GM12878 (cell line): ENCODE data around the gene DNMT3A. TPM values are rescaled to one million over a fixed set of nuclear protein-coding genes. Genes with fewer than 3 reads are reported as not detected.

Experiments used
- CBFB ChIP-seq: IDR thresholded peaks from 2 replicates; pipeline ENCODE4 v1.6.1; 2016; ENCODE audit warnings: antibody characterized with exemption, low read depth
- CHD2 ChIP-seq: IDR thresholded peaks from 2 replicates; pipeline ENCODE4 v1.6.1; 2011; ENCODE audit warnings: low read depth, low read length, improper control_type of control experiment, borderline replicate concordance
- IRF3 ChIP-seq: fragments of 450-650 bp; IDR thresholded peaks from 2 replicates; pipeline ENCODE4 v1.6.1; 2014; ENCODE audit warnings: mild to moderate bottlenecking
- IRF4 ChIP-seq: IDR thresholded peaks from 2 replicates; pipeline ENCODE4 v1.6.1; 2011; ENCODE audit warnings: low read depth, low read length
- JUND ChIP-seq: IDR thresholded peaks from 2 replicates; pipeline ENCODE4 v1.6.1; 2012; ENCODE audit warnings: low read depth, mild to moderate bottlenecking, low read length, improper control_type of control experiment, moderate library complexity
- LARP7 ChIP-seq: fragments of 450-650 bp; IDR thresholded peaks from 2 replicates; pipeline ENCODE4 v1.6.1; 2017; ENCODE audit warnings: mild to moderate bottlenecking
- MEF2A ChIP-seq: IDR thresholded peaks from 2 replicates; pipeline ENCODE4 v1.6.1; 2011; ENCODE audit warnings: low read depth, mild to moderate bottlenecking, low read length, moderate library complexity; ENCODE audit not compliant: insufficient read depth
- MXI1 ChIP-seq: fragments of 150-350 bp; IDR thresholded peaks from 2 replicates; pipeline ENCODE4 v1.6.1; 2011; ENCODE audit warnings: low read depth, mild to moderate bottlenecking, inconsistent platforms, low read length, improper control_type of control experiment
- NBN ChIP-seq: fragments of 450-650 bp; IDR thresholded peaks from 2 replicates; pipeline ENCODE4 v1.6.1; 2016
- NFXL1 ChIP-seq: fragments of 450-650 bp; IDR thresholded peaks from 2 replicates; pipeline ENCODE4 v1.6.1; 2017; ENCODE audit warnings: antibody characterized with exemption, mild to moderate bottlenecking, borderline replicate concordance
- NR2C1 ChIP-seq: fragments of 450-650 bp; IDR thresholded peaks from 2 replicates; pipeline ENCODE4 v1.6.1; 2017; ENCODE audit warnings: antibody characterized with exemption, mild to moderate bottlenecking, moderate library complexity
- POLR2A ChIP-seq: IDR thresholded peaks from 2 replicates; pipeline ENCODE4 v1.6.1; 2011; ENCODE audit warnings: low read depth, mild to moderate bottlenecking, low read length
- RUNX3 ChIP-seq: IDR thresholded peaks from 2 replicates; pipeline ENCODE4 v1.6.1; 2012; ENCODE audit warnings: low read length, inconsistent platforms
- SMAD1 ChIP-seq: fragments of 450-650 bp; IDR thresholded peaks from 2 replicates; pipeline ENCODE4 v1.6.1; 2018; ENCODE audit warnings: mild to moderate bottlenecking, low read depth; ENCODE audit not compliant: partially characterized antibody
- SMAD5 ChIP-seq: IDR thresholded peaks from 2 replicates; pipeline ENCODE4 v1.6.1; 2016; ENCODE audit warnings: antibody characterized with exemption, low read depth
- SMARCA5 ChIP-seq: fragments of 450-650 bp; IDR thresholded peaks from 2 replicates; pipeline ENCODE4 v1.6.1; 2017; ENCODE audit warnings: mild to moderate bottlenecking
- SREBF1 ChIP-seq: IDR thresholded peaks from 2 replicates; pipeline ENCODE4 v1.6.1; 2012; ENCODE audit warnings: mild to moderate bottlenecking, low read length
- SUZ12 ChIP-seq: fragments of 200-600 bp; sonication (generic); IDR thresholded peaks from one replicate; pipeline ENCODE4 v1.6.1; 2018; ENCODE audit warnings: antibody characterized with exemption, mild to moderate bottlenecking; ENCODE audit not compliant: unreplicated experiment
- TCF3 ChIP-seq: IDR thresholded peaks from 2 replicates; pipeline ENCODE4 v1.6.1; 2012; ENCODE audit warnings: low read depth, mild to moderate bottlenecking, low read length, borderline replicate concordance; ENCODE audit not compliant: insufficient read depth
- USF1 ChIP-seq: IDR thresholded peaks from 2 replicates; pipeline ENCODE4 v1.6.1; 2011; ENCODE audit warnings: borderline replicate concordance, low read depth, mild to moderate bottlenecking, moderate library complexity, mixed read lengths, low read length; ENCODE audit not compliant: insufficient read depth; ENCODE audit errors: extremely low read length
- ZBED1 ChIP-seq: IDR thresholded peaks from 2 replicates; pipeline ENCODE4 v1.6.1; 2016; ENCODE audit warnings: borderline replicate concordance
- ZBTB40 ChIP-seq: fragments of 450-650 bp; IDR thresholded peaks from 2 replicates; pipeline ENCODE4 v1.6.1; 2016; ENCODE audit warnings: mild to moderate bottlenecking, moderate library complexity, borderline replicate concordance
- polyA plus RNA-seq, 11 experiments: library from polyadenylated mRNA; depleted of rRNA in 4 of 11; unstranded in 6 of 11; stranded (reverse) in 5 of 11; fragments of >200 nt; fragmentation: Nextera tagmentation in 4 of 11; fragmentation: Illumina TruSeq in 1 of 11; extraction: Ambion mirVana in 4 of 11; extraction: Trizol in 1 of 11; gene quantifications; 1 replicate in 1 of 11; 2 replicates in 10 of 11; pipeline versions ENCODE4 v1.2.1 to v1.2.3, GENCODE V29; 2011 to 2016; ENCODE audit warnings: inconsistent platforms in 2 of 11, missing spikeins in 2 of 11, low read depth in 1 of 11
- total RNA-seq, 4 experiments: library from RNA; depleted of rRNA in 3 of 4; stranded (reverse); fragments of >200 nt in 3 of 4; fragmentation: Illumina TruSeq in 1 of 4; extraction: Trizol in 1 of 4; gene quantifications; 2 replicates each; pipeline versions ENCODE4 v1.2.1 to v1.2.3, GENCODE V29; 2013 to 2021
- TF ChIP-seq, protein P1 (sequence below): fragments of 450-650 bp; IDR thresholded peaks from 2 replicates; pipeline ENCODE4 v1.6.1; 2017; ENCODE audit warnings: borderline replicate concordance

DNMT3A gene
- total and polyA plus RNA-seq, 10 of the 15 experiments (the other 5 are each of a cell fraction or from before 2014, with no cell fraction given) = 7.4 to 51.6 (median 17.4) TPM

GRCh38 chr2:25376750-25377621, 35.3 kb upstream of the DNMT3A start (continued):
- TF ChIP-seq IRF3 = 0 out of 2 replicates have a peak, but pooled peaks have one; percentile 5
- peak; percentile 80 for TF ChIP-seq CHD2
- no peak for TF ChIP-seq NFXL1
- TF ChIP-seq POLR2A = peak; percentile 58; the same call in 1 of the 2 replicates
- TF ChIP-seq MEF2A = peak; percentile 99
- no peak; the same call in 1 of the 2 replicates for TF ChIP-seq ZBTB40
- TF ChIP-seq SREBF1 = 0 out of 2 replicates have a peak, but pooled peaks have one; percentile 29
- no peak for TF ChIP-seq IRF4
- peak; percentile 70; the same call in 1 of the 2 replicates for TF ChIP-seq TCF3
- no peak for TF ChIP-seq SMAD5
- TF ChIP-seq ZBED1 = no peak
- peak; percentile 9; the same call in 1 of the 2 replicates for TF ChIP-seq JUND
- TF ChIP-seq SMAD1 = peak; percentile 95
- TF ChIP-seq CBFB = peak; percentile 69; the same call in 1 of the 2 replicates
- TF ChIP-seq, protein P1, sequence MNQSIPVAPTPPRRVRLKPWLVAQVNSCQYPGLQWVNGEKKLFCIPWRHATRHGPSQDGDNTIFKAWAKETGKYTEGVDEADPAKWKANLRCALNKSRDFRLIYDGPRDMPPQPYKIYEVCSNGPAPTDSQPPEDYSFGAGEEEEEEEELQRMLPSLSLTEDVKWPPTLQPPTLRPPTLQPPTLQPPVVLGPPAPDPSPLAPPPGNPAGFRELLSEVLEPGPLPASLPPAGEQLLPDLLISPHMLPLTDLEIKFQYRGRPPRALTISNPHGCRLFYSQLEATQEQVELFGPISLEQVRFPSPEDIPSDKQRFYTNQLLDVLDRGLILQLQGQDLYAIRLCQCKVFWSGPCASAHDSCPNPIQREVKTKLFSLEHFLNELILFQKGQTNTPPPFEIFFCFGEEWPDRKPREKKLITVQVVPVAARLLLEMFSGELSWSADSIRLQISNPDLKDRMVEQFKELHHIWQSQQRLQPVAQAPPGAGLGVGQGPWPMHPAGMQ = no peak
- peak; percentile 76 for TF ChIP-seq RUNX3
- peak; percentile 79 for TF ChIP-seq USF1
- peak; percentile 95 for TF ChIP-seq SMARCA5
- peak; percentile 80 for TF ChIP-seq NR2C1
- no peak for TF ChIP-seq SUZ12
- peak; percentile 91 for TF ChIP-seq MXI1
- peak; percentile 77 for TF ChIP-seq LARP7
- TF ChIP-seq NBN = peak; percentile 94
